GM12873 (cell line): Measurements from ENCODE around the gene P3H3.

Source experiments
- TF ChIP-seq, protein P1 (sequence below): IDR thresholded peaks from 2 replicates; pipeline ENCODE4 v1.5.1; 2012; ENCODE audit warnings: low read depth, mild to moderate bottlenecking, moderate library complexity, low read length, control low read depth; ENCODE audit not compliant: insufficient read depth; ENCODE audit errors: missing control alignments

The P3H3 gene

DNA sequence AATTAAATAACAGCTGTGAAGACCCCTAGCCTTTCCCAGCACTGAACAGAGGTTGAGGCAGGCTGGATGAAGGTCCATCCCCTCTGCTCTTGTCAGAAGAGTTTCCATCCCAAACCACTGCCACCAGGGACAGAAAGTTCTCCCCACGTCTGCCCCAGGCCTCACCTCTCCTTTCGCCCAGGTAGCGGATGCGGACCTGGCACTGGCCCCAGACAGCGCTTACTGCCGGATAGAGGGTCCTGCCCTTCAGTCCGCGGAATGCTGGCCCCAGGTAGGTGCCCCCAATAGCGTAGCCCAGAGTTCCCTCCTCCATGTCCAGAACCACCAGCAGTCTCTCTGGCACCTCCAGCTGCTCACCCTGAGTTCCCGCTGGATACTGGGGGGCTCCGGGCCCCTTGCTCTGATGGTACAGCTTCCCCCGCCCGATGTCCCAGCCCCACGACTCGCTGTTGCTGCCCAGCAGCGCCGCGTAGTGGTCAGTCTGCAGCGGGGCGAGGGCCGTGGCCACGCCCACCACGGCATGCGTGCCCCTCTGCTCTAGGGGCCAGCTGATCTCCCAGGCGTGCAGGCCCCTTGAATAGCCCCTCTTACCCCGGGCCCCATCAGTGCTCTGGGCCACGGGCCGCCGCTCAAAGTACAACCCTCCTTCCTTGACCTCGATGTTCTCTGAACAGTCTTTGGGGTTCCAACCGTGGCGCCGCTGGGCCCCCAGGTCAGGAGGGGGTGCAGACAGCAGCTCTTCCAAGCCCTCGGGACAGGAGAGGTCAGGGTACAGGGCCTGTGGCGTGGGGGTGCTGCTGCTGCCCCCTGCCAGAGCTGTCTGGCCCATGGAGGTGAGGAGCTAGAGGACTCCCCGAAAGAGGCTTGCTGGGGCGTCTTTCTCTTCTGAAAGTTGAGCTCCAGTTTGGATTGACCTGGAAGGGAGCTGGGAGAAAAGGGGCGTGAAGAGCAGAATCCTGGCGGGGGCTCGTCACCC lies 44.2 kb downstream of the P3H3 start:
- TF ChIP-seq, protein P1, sequence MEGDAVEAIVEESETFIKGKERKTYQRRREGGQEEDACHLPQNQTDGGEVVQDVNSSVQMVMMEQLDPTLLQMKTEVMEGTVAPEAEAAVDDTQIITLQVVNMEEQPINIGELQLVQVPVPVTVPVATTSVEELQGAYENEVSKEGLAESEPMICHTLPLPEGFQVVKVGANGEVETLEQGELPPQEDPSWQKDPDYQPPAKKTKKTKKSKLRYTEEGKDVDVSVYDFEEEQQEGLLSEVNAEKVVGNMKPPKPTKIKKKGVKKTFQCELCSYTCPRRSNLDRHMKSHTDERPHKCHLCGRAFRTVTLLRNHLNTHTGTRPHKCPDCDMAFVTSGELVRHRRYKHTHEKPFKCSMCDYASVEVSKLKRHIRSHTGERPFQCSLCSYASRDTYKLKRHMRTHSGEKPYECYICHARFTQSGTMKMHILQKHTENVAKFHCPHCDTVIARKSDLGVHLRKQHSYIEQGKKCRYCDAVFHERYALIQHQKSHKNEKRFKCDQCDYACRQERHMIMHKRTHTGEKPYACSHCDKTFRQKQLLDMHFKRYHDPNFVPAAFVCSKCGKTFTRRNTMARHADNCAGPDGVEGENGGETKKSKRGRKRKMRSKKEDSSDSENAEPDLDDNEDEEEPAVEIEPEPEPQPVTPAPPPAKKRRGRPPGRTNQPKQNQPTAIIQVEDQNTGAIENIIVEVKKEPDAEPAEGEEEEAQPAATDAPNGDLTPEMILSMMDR, result peak; percentile 97

DNA sequence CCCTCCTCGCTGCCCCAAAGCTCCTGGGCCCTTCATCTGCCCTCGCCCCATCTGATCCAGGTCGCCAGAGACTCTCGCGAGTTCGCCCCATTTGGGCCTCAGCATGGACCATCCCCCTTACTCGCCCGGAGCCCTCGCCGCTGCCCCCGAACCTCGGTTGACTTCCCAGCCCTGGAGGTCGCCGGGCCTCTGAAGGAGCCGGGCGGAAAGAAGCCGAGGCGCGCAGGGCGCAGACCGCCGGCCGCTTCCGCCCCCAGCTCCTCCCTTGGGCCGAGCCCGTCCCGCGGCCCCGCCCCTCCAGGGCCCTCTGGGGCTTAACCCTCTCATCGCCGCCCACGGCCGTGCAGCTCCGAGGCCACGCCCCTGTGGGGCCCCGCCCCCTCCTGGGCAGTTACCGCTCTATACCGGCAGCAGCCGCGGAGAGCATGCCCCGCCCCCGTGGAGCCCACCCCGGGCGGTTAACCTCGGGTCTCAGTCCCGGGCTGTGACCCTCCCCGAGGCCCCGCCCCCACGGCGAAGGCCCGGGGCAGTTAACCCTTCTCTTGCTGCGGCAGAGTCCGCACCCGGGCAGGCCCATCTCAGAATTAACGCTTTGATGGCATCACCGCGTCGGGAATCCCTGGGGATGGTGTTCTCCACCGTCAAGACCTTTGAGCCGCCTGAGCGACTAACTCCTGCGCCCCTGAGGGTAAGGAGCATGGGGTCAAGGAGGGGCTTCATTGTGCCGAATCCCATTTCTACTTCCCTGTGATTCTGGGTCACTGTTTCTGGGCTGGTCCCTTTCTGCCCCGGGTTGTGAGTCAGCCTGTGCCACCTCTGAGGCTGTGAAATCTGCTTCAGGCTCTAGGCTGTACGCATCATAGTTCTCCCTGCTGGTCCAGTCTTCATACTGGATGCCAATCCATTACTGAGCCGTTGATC lies 45.1 kb downstream of the P3H3 start, which contains the start of gene SPSB2:
Gene SPSB2 (minus strand): TSS at position 210 of the 921 bp plus-strand sequence. CDS start 402 bp downstream, outside the sequence.
- TF ChIP-seq, protein P1, result no peak

DNA sequence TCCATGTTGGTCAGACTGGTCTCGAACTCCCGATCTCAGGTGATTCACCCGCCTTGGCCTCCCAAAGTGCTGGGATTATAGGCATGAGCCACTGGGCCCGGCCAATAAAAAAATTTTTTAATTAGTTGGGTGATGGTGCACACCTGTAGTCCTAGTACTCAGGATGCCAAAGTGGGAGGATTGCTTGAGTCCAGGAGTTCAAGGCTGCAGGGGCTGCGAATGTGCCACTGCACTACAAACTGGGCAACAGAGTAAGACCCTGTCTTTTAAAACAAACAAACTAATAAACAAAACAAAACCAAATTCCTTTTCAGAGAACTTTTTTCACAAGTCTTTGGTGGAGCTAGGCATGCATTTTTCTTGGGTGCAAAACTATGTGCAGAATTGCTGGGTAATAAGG lies 55.0 kb downstream of the P3H3 start:
- TF ChIP-seq, protein P1, result no peak

DNA sequence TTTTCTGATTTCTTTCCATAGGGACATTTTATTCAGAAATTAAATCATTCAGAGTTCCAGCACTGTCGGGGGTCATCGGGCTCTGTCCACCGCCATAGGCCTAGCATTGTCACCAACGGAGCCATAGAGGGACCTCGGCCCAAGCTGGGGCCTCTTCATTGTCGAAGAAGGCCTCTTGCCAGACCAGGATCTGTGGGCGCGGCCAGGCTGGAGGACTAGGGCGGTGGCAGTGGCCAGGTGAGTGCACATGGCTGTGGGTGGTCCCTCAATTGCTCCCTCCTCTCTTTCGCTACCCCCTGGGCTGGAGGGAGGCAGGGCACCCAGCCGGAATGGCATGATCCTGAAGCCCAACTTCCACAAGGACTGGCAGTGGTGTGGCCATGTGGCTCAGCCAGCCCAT lies 55.5 kb downstream of the P3H3 start:
- TF ChIP-seq, protein P1, result no peak

DNA sequence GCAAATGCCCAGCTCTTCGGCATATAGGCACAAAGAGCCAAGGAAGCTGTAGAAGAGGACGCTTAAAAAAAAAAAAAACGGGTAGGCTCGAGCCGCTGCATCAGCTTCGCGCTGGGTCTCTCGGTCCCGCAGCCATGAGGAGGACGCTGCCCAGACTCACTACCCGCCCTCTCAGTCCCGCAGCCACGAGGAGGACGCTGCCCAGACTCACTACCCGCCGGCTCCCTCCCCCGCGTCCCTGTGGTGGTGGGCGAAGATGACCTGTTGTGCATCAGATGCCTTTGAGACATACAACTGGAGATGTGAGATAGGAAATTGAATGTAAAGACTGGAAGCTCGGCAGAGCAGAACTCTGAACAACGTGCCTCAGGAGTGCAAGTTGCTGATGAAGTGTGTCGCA lies 56.3 kb downstream of the P3H3 start:
- TF ChIP-seq, protein P1, result no peak

DNA sequence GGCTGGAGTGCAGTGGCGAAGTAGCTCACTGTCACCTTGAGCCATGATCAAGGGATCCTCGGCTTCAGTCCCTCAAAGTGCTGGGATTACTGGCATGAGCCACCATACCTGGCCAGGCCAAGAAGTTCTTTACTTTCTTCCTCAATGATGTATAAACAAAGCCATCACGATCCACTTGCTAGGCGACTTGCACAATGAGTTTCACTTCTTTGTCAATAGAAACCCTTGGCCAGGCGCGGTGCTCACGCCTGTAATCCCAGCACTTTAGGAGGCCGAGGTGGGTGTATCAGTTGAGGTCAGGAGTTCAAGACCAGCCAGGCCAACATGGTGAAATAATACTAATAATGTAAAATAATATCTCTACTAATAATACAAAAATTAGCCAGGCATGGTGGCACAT lies 59.3 kb downstream of the P3H3 start:
- TF ChIP-seq, protein P1, result no peak

DNA sequence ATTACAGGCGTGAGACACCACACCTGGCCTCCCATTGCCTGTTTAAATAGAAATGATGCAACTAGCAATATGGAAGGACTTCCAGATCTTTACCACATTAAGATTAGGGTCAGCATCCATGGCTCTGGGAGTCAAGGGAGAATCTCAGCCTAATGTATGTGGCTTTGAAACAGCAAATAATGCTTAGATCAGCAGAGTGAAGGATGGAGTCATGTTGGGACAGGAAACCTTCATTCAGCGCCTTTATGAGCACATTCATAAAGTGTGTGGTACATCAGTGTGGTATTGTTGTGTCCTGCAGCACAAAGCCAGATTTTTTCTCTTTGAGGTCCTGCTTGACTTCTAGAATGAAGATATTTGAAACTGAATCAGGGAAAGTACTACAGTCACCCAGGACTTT lies 60.2 kb downstream of the P3H3 start:
- TF ChIP-seq, protein P1, result no peak
